HG02981 (cell line): ENCODE data around the gene PLXND1.
"Not testable (repeated sequence)": the region's sequence is repeated elsewhere in the genome, so short reads cannot be mapped to it uniquely, and the experiment has no call there.

Experiments
- ATAC-seq: cut with Tn5 transposase; IDR thresholded peaks from one replicate; pipeline ENCODE4 v1.9.1; 2021; ENCODE audit warnings: mild to moderate bottlenecking, moderate library complexity; ENCODE audit not compliant: unreplicated experiment

Gene PLXND1

DNA sequence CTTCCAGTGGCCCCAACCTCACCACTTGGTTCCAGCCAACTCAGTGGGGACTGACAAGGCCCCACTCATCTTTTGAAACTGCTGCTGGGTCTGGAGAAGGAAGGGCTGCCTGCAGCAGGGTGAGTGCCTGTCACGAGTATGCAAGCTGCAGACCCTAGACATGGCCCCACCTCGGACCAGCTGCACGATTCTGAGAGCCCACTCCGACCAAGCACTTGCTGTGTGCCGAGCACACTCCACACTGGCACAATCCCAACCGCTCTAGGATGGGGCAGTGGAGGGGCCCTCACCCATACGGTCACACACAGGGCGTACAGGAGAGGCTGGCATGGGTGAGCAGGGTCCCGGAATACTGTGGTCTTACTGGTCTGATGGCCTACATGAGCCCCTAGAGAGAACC is 8.0 kb upstream of the PLXND1 start:
- no peak for ATAC-seq

GRCh38 chr3:129613367-129613740 is 6.9 kb upstream of the PLXND1 start:
- ATAC-seq, result no peak

- ATAC-seq, result no peak
Observed at GRCh38 chr3:129612534-129613366, 6.3 kb upstream of the PLXND1 start.

GRCh38 chr3:129611812-129612533 is 5.5 kb upstream of the PLXND1 start:
- ATAC-seq, result no peak

DNA sequence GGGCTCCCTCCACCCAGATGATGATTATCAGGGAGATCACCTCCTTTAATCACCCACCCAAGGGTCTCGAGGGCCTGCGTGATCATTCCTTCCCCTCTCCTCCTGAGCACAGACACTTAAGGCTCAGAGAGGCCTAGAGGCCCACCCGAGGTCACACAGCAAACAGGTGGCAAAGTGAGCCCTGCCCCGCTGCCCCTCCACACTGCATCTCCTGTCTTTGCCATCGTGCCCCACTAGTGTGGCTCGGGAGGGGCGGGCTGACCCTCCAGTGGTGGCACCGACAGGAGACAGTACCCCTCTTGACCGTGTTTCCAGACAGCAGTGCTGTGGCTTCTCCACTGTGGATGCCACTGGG is 4.9 kb upstream of the PLXND1 start:
- ATAC-seq, result no peak

- not testable (repeated sequence) for ATAC-seq
Observed at GRCh38 chr3:129610794-129611445, 4.4 kb upstream of the PLXND1 start.

DNA sequence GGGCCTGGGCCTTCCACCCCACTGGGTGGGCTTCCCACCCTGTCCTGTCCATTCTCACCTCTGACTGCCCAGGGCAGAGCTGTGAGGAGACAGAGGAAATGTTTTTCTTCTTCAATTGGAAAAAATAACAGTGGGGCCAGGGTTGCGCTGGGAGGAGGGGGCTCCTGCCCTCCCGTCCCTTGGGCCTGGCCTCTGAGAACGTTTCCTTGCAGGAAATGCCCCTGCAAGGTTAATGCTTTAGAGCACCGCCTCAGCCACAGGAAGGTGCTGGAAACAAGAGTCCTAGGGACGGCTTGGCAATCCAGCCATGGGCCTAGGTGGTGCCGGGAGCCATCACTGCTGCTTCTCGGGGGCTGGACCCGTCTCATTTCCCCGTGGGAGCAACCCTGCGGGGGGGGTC is 3.8 kb upstream of the PLXND1 start:
- no peak for ATAC-seq

- no peak for ATAC-seq
Observed at GRCh38 chr3:129609591-129610182, 3.2 kb upstream of the PLXND1 start.

DNA sequence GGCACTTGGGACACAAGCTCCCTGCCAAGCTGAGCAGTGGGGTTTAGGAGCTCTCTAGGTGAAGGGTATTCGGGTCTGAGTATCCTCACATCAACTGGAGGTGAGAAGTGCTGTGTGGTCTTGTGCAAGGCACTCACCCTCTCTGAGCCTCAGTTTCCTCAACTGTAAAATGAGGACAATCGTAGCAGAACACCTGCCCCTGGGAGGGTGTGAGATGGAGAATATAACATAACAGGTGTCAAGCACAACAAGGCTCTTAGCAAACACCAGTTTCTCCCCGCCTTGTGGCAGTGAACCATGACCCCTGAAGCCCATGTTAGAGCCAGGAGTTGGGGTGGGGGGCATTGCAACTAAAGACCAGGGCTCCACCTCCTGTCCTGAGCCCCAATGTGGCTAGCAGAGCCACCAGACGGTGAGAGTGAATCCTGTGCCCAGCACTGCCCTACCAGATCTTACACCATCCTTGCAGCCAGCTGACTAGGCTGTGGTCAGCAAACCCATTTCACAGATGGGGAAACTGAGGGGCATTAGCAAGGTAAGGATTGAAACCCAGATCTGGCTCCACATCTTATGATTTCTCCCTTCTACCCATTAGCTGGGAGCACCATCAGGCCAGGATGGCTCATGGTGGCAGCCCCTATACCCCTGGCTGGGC is 2.6 kb upstream of the PLXND1 start:
- no peak for ATAC-seq

- no peak for ATAC-seq
Observed at GRCh38 chr3:129608087-129608935, 1.8 kb upstream of the PLXND1 start.

- ATAC-seq, result no peak
Observed at GRCh38 chr3:129607391-129608068, 1.1 kb upstream of the PLXND1 start.

GRCh38 chr3:129605922-129606635 is 397 bp downstream of the PLXND1 start:
- ATAC-seq, result no peak

DNA sequence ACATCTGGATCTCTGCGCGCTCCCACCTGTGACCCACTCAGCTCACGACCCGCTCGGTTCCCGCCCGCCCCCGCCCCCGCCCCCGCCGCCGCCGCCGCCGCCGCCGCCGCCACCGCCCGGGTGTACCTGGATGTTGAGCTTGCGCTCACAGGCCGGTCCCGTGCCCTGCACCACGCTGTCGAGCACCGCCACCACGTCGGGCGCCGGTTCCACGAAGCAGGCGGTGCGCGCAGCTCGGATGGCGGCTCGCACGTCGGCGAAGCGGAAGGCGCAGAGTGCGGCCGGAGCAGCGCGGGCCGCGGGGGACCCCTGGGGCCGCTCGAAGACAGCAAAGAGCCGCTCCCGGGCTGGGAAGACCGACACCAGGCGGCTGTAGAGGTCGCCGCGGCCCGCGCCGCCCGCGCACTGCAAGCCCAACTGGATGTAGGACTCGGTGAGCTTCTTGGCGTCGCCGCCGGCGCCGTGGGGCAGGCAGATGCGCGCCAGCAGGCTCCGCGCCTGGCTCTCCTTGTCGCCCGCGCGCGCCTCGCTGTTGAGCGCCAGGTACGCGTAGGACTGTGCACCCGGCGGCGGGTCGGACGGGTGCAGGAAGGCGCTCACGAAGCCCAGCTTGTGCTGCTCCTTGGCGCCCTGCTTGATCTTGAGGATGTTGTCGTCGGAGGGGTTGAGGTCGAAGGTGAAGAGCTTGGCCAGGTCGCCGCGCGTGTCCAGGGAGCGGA is 1.1 kb downstream of the PLXND1 start:
- no peak for ATAC-seq

- no peak for ATAC-seq
Observed at GRCh38 chr3:129604767-129605166, 1.7 kb downstream of the PLXND1 start.

DNA sequence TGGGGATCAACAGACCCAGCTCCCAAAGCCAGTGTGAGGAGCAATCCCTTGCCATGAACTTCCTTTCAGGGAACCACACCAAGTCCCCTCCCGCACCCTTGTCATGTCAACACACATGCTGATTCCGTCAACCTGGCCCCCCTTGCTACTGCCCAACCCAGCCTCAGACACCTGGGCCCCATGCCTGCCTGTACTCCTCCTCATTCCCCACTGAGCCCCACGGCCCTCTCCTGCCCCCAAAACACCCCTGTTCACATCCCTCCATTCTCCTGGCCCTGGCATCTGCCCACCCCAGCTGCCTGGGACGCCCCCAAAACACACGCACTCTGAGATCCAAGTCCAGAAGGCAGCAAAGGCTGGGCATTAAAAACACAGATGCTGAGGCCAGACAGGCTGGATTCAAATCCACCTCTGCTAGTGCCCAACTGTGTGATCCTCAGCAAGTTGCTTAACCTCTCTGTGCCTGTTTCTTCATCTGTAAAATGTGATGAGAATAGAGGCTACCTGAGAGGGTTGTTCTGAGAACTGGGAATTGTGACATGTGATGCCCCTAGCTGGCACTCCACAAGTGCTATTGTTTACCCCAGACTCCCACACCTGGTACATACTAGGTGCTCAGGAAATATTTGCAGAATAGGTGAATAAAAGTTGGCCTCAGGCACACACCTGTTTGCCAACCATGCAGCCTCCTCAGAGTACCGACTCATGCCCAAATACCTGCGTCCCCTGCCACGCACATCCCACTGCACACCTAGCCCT is 2.3 kb downstream of the PLXND1 start:
- ATAC-seq, result no peak

DNA sequence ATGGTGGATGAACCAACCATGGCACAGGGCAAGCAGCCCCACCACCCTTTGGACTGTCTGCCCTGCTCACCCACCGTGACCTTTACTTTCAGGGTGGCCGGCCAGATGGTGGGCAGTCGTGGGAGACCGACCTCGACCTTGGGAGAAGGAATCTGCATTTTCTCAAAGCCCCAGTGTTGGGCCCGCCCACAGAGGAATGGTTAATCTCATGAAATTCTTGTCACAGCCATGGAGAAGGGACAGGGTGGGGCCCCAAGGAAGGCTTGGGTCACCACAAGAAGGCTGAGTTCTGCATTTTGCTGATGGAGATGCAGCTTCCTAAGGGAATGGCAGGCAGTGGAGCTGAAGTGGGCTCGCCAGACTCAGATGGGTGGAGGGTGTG is 2.9 kb downstream of the PLXND1 start:
- ATAC-seq, result no peak

- ATAC-seq, result no peak
Observed at GRCh38 chr3:129602730-129603560, 3.5 kb downstream of the PLXND1 start.
